GM23338 (cell line): ENCODE data around the gene RIPK4.
"Not testable (repeated sequence)": the region's sequence is repeated elsewhere in the genome, so short reads cannot be mapped to it uniquely, and the experiment has no call there.

Experiments
- CREB1 ChIP-seq: fragments of 250-450 bp; sonication (Bioruptor Pico); IDR thresholded peaks from 2 replicates; pipeline ENCODE4 v1.5.0; 2020; ENCODE audit warnings: low read depth, mild to moderate bottlenecking, moderate library complexity
- EZH2 ChIP-seq: fragments of 200-600 bp; sonication (generic); IDR thresholded peaks from one replicate; pipeline ENCODE4 v1.8.0; 2017; ENCODE audit warnings: antibody characterized with exemption, mild to moderate bottlenecking, low read depth; ENCODE audit not compliant: unreplicated experiment
- EZH2phosphoT487 ChIP-seq: fragments of 200-600 bp; sonication (generic); IDR thresholded peaks from one replicate; pipeline ENCODE4 v1.8.1; 2018; ENCODE audit warnings: antibody characterized with exemption; ENCODE audit not compliant: unreplicated experiment
- JUNB ChIP-seq: IDR thresholded peaks from one replicate; pipeline ENCODE4 v1.6.1; 2016; ENCODE audit warnings: antibody characterized with exemption; ENCODE audit not compliant: unreplicated experiment
- NANOG ChIP-seq: IDR thresholded peaks from 2 replicates; pipeline ENCODE4 v1.6.1; 2016; ENCODE audit warnings: antibody characterized with exemption, borderline replicate concordance
- POLR2AphosphoS5 ChIP-seq: IDR thresholded peaks from 2 replicates; pipeline ENCODE4 v1.6.1; 2016; ENCODE audit warnings: antibody characterized with exemption, low read depth
- ZNF114 ChIP-seq: fragments of 250-450 bp; sonication (Bioruptor Pico); IDR thresholded peaks from 2 replicates; pipeline ENCODE4 v1.5.0; 2020; ENCODE audit warnings: mild to moderate bottlenecking, moderate library complexity
- ZNF331 ChIP-seq: fragments of 250-450 bp; sonication (Bioruptor Pico); IDR thresholded peaks from 2 replicates; pipeline ENCODE4 v1.5.0; 2020; ENCODE audit warnings: low read depth, mild to moderate bottlenecking, moderate library complexity
- TF ChIP-seq, protein P1 (sequence below), 2 experiments: fragments of 200-600 bp in 1 of 2; sonication (generic) in 1 of 2; conservative IDR thresholded peaks; 2 replicates each; pipeline versions ENCODE4 v1.5.1 to v1.6.1; 2016 to 2017; ENCODE audit warnings: antibody characterized with exemption in 2 of 2, low read depth in 2 of 2, mild to moderate bottlenecking in 2 of 2, moderate library complexity in 1 of 2
- TF ChIP-seq, protein P2 (sequence below): IDR thresholded peaks from one replicate; pipeline ENCODE4 v1.6.1; 2018; ENCODE audit warnings: antibody characterized with exemption; ENCODE audit not compliant: unreplicated experiment
- TF ChIP-seq, protein P3 (sequence below): IDR thresholded peaks from 2 replicates; pipeline ENCODE4 v1.6.1; 2016; ENCODE audit warnings: antibody characterized with exemption
- TF ChIP-seq, protein P4 (sequence below): fragments of 250-450 bp; sonication (Bioruptor Pico); IDR thresholded peaks from 2 replicates; pipeline ENCODE4 v1.5.0; 2020; ENCODE audit warnings: mild to moderate bottlenecking, moderate library complexity

DNA sequence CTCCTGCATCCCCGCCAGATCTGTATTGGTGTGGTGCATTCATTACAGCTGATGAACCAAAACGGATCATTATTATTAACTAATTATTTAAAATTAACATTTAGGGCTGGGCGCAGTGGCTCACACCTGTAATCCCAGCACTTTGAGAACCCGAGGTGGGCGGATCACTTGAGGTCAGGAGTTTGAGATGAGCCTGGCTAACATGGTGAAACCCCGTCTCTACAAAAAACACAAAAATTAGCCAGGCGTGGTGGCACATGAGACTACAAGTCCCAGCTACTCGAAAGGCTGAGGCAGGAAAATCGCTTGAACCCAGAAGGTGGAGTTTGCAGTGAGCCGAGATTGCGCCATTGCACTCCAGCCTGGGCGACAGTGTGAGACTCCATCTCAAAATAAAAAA is 18.4 kb upstream of the RIPK4 start:
- not testable (repeated sequence) for TF ChIP-seq EZH2phosphoT487; EZH2; JUNB; POLR2AphosphoS5; CREB1; ZNF331 (CRISPR knock-in tag); ZNF114 (CRISPR knock-in tag); NANOG
- TF ChIP-seq, protein P1, sequence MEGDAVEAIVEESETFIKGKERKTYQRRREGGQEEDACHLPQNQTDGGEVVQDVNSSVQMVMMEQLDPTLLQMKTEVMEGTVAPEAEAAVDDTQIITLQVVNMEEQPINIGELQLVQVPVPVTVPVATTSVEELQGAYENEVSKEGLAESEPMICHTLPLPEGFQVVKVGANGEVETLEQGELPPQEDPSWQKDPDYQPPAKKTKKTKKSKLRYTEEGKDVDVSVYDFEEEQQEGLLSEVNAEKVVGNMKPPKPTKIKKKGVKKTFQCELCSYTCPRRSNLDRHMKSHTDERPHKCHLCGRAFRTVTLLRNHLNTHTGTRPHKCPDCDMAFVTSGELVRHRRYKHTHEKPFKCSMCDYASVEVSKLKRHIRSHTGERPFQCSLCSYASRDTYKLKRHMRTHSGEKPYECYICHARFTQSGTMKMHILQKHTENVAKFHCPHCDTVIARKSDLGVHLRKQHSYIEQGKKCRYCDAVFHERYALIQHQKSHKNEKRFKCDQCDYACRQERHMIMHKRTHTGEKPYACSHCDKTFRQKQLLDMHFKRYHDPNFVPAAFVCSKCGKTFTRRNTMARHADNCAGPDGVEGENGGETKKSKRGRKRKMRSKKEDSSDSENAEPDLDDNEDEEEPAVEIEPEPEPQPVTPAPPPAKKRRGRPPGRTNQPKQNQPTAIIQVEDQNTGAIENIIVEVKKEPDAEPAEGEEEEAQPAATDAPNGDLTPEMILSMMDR (conservative IDR thresholded peaks at IDR 0.05; ENCODE audit: low read depth in 2 of 2) = not testable (repeated sequence)
- TF ChIP-seq, protein P2, sequence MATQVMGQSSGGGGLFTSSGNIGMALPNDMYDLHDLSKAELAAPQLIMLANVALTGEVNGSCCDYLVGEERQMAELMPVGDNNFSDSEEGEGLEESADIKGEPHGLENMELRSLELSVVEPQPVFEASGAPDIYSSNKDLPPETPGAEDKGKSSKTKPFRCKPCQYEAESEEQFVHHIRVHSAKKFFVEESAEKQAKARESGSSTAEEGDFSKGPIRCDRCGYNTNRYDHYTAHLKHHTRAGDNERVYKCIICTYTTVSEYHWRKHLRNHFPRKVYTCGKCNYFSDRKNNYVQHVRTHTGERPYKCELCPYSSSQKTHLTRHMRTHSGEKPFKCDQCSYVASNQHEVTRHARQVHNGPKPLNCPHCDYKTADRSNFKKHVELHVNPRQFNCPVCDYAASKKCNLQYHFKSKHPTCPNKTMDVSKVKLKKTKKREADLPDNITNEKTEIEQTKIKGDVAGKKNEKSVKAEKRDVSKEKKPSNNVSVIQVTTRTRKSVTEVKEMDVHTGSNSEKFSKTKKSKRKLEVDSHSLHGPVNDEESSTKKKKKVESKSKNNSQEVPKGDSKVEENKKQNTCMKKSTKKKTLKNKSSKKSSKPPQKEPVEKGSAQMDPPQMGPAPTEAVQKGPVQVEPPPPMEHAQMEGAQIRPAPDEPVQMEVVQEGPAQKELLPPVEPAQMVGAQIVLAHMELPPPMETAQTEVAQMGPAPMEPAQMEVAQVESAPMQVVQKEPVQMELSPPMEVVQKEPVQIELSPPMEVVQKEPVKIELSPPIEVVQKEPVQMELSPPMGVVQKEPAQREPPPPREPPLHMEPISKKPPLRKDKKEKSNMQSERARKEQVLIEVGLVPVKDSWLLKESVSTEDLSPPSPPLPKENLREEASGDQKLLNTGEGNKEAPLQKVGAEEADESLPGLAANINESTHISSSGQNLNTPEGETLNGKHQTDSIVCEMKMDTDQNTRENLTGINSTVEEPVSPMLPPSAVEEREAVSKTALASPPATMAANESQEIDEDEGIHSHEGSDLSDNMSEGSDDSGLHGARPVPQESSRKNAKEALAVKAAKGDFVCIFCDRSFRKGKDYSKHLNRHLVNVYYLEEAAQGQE = not testable (repeated sequence)
- TF ChIP-seq, protein P3, sequence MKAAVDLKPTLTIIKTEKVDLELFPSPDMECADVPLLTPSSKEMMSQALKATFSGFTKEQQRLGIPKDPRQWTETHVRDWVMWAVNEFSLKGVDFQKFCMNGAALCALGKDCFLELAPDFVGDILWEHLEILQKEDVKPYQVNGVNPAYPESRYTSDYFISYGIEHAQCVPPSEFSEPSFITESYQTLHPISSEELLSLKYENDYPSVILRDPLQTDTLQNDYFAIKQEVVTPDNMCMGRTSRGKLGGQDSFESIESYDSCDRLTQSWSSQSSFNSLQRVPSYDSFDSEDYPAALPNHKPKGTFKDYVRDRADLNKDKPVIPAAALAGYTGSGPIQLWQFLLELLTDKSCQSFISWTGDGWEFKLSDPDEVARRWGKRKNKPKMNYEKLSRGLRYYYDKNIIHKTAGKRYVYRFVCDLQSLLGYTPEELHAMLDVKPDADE = not testable (repeated sequence)
- TF ChIP-seq, protein P4, sequence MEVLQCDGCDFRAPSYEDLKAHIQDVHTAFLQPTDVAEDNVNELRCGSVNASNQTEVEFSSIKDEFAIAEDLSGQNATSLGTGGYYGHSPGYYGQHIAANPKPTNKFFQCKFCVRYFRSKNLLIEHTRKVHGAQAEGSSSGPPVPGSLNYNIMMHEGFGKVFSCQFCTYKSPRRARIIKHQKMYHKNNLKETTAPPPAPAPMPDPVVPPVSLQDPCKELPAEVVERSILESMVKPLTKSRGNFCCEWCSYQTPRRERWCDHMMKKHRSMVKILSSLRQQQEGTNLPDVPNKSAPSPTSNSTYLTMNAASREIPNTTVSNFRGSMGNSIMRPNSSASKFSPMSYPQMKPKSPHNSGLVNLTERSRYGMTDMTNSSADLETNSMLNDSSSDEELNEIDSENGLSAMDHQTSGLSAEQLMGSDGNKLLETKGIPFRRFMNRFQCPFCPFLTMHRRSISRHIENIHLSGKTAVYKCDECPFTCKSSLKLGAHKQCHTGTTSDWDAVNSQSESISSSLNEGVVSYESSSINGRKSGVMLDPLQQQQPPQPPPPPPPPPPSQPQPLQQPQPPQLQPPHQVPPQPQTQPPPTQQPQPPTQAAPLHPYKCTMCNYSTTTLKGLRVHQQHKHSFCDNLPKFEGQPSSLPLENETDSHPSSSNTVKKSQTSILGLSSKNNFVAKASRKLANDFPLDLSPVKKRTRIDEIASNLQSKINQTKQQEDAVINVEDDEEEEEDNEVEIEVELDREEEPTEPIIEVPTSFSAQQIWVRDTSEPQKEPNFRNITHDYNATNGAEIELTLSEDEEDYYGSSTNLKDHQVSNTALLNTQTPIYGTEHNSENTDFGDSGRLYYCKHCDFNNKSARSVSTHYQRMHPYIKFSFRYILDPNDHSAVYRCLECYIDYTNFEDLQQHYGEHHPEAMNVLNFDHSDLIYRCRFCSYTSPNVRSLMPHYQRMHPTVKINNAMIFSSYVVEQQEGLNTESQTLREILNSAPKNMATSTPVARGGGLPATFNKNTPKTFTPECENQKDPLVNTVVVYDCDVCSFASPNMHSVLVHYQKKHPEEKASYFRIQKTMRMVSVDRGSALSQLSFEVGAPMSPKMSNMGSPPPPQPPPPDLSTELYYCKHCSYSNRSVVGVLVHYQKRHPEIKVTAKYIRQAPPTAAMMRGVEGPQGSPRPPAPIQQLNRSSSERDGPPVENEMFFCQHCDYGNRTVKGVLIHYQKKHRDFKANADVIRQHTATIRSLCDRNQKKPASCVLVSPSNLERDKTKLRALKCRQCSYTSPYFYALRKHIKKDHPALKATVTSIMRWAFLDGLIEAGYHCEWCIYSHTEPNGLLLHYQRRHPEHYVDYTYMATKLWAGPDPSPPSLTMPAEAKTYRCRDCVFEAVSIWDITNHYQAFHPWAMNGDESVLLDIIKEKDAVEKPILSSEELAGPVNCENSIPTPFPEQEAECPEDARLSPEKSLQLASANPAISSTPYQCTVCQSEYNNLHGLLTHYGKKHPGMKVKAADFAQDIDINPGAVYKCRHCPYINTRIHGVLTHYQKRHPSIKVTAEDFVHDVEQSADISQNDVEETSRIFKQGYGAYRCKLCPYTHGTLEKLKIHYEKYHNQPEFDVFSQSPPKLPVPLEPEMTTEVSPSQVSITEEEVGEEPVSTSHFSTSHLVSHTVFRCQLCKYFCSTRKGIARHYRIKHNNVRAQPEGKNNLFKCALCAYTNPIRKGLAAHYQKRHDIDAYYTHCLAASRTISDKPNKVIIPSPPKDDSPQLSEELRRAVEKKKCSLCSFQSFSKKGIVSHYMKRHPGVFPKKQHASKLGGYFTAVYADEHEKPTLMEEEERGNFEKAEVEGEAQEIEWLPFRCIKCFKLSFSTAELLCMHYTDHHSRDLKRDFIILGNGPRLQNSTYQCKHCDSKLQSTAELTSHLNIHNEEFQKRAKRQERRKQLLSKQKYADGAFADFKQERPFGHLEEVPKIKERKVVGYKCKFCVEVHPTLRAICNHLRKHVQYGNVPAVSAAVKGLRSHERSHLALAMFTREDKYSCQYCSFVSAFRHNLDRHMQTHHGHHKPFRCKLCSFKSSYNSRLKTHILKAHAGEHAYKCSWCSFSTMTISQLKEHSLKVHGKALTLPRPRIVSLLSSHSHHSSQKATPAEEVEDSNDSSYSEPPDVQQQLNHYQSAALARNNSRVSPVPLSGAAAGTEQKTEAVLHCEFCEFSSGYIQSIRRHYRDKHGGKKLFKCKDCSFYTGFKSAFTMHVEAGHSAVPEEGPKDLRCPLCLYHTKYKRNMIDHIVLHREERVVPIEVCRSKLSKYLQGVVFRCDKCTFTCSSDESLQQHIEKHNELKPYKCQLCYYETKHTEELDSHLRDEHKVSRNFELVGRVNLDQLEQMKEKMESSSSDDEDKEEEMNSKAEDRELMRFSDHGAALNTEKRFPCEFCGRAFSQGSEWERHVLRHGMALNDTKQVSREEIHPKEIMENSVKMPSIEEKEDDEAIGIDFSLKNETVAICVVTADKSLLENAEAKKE (CRISPR knock-in tag) = not testable (repeated sequence)
